NCI-H748 (cell line): Measurements from ENCODE around the gene GLRX3.
"Not testable (repeated sequence)": the region's sequence is repeated elsewhere in the genome, so short reads cannot be mapped to it uniquely, and the experiment has no call there.

Experiments
- DNase-seq: peaks from one replicate; lab custom pipeline; 2025; ENCODE audit not compliant: unreplicated experiment; lab: John Stamatoyannopoulos, UW

Gene GLRX3

DNA sequence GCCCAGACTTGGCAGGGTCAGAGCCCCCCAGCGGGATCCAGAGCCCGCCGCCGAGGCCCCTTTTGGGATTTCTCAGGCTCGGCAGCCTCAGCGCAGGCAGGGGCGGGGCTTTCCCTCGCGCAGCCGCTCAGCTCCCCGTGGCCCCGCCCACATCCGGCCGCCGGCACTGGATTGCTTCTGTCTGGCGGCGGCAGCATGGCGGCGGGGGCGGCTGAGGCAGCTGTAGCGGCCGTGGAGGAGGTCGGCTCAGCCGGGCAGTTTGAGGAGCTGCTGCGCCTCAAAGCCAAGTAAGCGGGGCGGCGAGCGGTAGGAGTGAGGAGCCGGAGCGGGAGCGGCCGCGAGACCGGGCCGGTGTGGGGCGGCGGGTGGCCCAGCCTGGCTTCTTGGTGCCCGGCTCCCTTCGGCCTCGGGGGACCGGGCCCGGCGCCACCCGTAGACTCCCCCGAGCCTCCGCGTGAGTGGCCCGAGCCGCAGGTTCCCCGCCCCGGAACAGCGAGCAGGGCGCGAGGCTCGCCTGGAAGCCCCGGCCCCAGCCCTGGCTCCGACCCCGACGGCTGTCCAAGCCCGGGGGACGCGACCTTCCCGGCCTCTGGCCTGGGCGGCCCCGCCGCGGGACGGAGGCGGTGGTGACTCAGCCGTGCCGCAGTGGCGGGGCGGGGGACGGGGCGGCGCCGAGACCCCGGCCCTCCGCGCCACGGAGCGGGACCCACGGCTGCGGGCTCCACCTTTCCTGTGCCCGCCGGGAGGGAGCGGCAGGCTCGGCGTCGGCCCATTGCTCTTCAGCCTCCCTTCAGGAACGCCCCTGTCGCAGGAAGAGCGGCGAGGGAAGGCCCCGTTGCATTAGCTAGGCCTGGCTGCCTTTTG lies at the start of gene GLRX3:
Gene GLRX3 (plus strand): TSS at position 166 of the 864 bp plus-strand sequence. CDS start 30 bp downstream, at position 196.
- peak; percentile 83 for DNase-seq

GRCh38 chr10:130090565-130090964 lies 45.6 kb upstream of the GLRX3 start:
- peak; percentile 7 for DNase-seq

GRCh38 chr10:130099344-130099743 lies 36.8 kb upstream of the GLRX3 start:
- DNase-seq: no peak

GRCh38 chr10:130105724-130106123 lies 30.5 kb upstream of the GLRX3 start:
- no peak for DNase-seq

GRCh38 chr10:130108146-130108545 lies 28.0 kb upstream of the GLRX3 start:
- DNase-seq: not testable (repeated sequence)

DNA sequence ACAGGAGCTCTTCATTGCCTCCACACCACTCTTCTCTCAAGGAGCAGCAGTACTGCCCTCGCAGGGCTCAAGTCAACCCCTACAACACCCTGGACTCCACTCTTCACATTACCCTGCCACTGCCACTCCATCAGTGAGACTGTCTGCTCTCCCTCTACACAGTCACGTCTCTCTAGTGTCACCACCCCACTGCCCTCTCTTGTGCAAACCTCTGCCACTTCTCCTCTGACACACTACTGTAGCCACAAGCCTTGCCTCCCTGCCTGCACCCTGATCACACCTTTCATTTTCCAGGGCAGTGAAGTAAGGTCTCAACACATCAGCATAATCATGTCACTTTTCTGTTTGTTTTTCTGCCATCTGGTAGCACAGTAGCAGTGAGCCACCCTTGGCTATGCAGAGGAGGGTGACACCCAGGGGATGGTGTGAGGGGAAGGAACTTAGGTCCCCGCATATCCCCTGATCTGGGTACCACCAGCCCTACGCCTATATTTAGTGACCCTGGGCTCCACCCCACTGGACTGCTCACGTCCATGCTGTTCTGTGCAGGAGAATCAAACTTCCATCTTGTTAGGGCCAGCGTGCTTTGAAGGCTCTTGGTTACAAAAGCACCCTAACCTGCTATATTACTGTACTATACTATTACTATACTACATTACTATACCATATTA lies 27.1 kb upstream of the GLRX3 start:
- no peak for DNase-seq

DNA sequence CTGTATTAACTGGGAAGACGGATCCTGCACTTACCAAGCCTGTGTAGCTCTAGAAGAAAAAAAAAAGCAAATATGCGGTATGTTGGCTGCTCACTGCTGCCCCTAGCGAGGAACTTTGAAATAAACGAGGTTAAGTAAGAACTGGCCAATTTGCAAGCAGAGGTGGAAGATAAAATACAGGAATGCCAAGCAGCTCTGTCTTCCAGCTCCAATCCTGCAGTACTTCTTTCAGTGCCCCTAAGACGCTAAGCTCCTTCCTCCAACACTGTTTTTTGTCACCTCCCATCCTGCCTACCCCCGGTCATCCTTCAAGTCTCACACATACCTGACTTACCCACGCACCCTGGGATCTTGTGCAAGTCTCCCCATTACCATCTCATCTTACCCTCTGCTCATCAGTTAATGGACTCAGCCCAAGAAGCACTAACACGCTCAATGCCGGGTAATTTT lies 26.4 kb upstream of the GLRX3 start:
- DNase-seq: peak; percentile 69

- peak; percentile 94 for DNase-seq
Measured at GRCh38 chr10:130110246-130111112, 25.7 kb upstream of the GLRX3 start, which contains the start of gene C10orf143. Gene C10orf143 (minus strand): TSS chr10:130110830. CDS start chr10:130110772, 58 bp downstream.

DNA sequence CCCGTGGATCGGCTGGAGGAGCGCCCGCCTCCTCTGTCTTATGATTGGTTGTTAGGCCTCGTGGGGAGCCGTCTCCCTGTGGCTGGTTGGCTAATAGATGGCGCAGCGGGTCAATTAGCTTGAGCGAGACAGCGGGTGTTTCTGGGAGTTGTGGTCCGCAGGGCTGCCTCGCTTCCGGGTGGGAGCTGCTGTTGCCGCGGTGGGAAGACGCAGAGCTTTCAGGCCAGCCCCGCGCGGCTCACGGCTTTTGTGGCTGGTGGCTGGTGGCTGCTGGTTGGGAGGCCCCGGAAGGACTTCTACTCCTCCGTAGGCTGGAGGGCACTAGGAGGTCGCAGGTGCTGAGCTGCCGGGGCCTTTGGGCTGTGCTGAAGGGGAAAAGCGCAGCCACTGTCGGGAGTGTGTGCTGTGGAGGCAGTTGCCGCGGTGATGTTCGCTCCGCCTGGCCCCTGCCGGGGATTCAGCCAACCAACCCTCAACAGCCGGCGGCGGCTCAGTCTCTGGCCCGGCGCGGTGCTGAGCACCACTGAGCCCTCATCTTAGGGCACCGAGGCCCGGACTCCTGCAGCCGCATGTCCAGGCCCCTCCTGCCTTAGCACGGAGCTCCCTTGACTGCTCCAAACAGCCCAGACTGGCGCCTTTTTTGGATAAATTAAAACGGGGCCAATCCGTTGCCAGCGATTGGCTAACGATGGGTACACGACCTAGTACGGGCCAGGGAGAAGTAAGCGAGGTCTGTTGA lies 24.9 kb upstream of the GLRX3 start:
- peak; percentile 97 for DNase-seq

DNA sequence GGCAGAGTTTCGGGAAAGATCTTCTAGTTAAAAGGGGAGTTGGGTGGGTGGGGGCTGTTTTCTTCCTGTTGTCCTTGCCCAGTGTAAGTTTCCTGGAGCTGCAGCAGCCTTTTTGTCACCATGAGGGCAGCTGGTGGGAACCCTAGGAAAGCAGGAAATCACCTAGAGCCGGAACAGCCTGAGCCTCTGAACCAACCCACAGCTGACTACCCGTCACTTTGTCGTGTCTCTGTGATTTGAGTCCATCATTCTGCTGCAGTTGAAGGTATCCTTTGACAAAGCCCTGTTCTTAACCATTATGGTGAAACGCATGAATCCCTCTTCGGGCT lies 24.4 kb upstream of the GLRX3 start:
- no peak for DNase-seq

DNA sequence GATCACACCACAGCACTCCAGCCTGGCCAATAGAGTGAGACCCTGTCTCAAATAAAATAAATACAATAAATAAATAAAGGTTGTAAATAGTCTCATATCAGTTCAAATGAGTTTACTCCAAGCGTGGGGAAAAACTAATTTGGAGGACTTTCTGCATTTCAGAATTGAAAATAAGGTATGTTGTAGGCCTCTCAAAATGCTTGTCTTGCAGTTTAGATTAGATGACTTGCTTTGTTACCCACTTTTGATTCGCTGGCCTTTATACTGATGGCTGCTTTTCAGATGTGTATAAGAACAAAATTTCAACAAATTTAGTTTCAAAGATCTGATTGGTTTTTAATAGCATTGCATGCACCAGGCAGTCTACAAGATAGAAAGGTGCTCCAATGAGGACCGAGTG lies 23.4 kb upstream of the GLRX3 start:
- no peak for DNase-seq

- DNase-seq: not testable (repeated sequence)
Measured at GRCh38 chr10:130116942-130117341, 19.2 kb upstream of the GLRX3 start.

DNA sequence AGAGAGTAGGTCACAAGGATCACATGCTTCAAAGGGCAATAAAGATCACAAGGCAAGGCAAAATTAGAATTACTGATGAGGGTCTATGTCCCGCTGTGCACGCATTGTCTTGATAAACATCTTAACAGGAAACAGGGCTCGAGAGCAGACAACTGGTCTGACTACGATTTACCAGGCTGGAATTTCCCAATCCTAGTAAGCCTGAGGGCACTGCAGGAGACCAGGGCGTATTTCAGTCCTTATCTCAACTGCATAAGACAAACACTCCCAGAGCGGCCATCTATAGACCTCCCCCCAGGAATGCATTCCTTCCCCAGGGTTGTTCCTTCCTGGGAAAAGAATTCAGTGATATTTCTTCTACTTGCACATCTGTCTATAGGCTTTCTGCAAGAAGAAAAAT lies 18.7 kb upstream of the GLRX3 start:
- DNase-seq: not testable (repeated sequence)

GRCh38 chr10:130121486-130122079 lies 14.6 kb upstream of the GLRX3 start:
- no peak for DNase-seq

GRCh38 chr10:130127364-130128061 lies 8.7 kb upstream of the GLRX3 start:
- peak; percentile 75 for DNase-seq

DNA sequence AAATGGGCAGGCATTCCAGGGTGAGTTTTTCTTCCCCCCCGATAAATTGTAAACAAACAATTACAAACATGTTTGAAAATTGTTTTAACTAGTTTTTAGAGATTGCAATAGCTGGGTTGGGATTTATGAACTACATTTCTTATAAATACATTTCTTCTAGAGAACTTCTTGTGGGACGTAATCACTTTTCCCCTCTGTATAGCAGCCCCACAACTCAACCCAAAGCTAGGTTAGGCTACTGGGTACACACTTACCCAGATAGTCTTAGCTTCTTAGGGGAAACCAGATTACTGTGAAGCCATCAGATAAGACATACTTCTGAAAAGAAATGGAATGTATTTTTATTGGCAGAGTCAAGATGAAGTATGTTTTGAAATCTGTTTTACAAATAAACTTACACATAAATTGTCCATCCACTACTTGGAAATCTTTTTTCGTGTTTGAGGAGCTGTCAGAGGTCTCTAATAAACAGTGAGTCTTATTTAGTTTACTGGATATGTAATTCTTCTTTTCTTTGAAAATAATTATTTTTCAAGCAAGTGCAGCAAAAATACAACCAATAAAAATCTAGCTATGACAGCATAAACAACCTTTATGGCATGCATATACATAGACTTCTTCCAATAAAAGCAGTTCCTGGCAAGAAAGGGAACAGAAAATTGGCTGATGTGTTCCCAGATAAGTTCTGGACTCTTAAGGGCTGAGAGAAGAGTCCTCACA lies 8.0 kb upstream of the GLRX3 start:
- DNase-seq: no peak

- no peak for DNase-seq
Measured at GRCh38 chr10:130128922-130129321, 7.3 kb upstream of the GLRX3 start.

- no peak for DNase-seq
Measured at GRCh38 chr10:130135676-130136225, 440 bp upstream of the GLRX3 start.

DNA sequence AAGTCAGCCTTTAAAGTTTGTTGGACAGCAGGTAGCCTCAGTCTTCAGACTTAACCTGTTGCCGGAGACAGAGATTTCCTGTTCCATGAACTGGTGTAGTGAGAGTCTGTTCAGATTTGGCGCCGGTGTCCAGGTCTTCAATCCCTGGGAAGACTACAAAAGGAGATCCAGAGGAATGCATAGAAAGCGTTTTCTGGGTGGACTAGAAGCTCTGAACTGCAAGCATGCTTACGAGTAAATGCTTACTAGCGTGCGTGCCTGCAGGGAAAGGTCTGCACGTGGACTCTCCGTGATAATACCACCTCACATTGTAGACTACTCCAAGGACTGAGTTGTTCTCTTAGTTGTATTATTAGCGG lies 878 bp downstream of the GLRX3 start:
- DNase-seq: peak; percentile 14
